NCI-H1417 treated with DMSO at 0.1 percent for 48 hours (cell line): Measurements from ENCODE around the gene AGRN.
"Not testable (repeated sequence)": the region's sequence is repeated elsewhere in the genome, so short reads cannot be mapped to it uniquely, and the experiment has no call there.

Experiments
- DNase-seq: peaks from one replicate; lab custom pipeline; 2025; lab: John Stamatoyannopoulos, UW

AGRN gene

DNA sequence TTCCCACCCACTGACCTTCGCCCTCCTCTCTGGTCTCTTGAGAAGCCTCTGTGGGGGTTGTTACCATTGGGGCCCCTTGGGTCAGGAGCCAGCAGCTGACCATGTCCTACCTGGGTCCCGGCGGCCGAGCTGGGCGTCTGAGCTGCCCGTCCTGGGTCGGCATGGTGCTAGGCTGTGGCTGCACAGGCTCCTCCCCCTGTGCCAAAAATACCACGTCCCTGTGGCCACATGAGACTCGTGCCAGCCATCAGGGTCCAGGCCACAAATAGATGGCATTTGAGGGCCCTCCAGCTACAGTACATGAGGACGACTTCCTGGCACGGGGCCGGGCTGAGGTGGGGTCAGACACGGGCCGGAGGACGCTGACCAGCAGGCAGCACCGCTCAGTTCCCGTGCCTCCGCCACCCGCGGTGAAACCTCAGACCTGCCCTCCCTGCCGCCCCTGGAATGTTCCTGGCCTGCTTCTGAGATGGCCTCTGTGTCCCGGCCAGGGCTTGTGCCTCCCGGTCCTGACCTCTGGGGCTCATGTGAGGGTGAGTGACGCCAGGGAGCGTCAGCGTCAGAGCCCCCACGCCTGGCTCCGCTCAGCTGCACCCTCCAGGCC is 37.9 kb upstream of the AGRN start, which contains the start of gene PERM1:
Gene PERM1 (minus strand): TSS at position 139 of the 604 bp plus-strand sequence. CDS start 1,064 bp downstream, outside the sequence.
- no peak for DNase-seq

GRCh38 chr1:982765-983436 is 37.0 kb upstream of the AGRN start:
- no peak for DNase-seq

GRCh38 chr1:983798-984475 is 36.0 kb upstream of the AGRN start:
- no peak for DNase-seq

DNA sequence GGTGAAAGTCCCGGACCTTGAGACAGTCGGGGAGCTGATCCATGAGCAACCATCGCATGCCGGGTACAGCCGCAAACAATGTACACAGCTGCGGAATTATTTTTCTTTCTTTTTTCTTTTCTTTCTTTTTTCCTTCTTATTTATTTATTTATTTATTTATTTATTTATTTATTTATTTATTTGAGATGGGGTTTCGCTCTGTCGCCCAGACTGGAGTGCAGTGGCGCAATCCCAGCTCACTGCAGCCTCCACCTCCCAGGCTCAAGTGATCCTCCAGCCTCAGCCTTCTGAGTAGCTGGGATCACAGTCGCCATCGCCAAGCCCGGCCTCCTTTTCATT is 35.5 kb upstream of the AGRN start:
- DNase-seq, result no peak

GRCh38 chr1:985126-985525 is 34.8 kb upstream of the AGRN start:
- DNase-seq, result no peak

- DNase-seq, result not testable (repeated sequence)
Observed at GRCh38 chr1:988061-988460, 31.9 kb upstream of the AGRN start.

DNA sequence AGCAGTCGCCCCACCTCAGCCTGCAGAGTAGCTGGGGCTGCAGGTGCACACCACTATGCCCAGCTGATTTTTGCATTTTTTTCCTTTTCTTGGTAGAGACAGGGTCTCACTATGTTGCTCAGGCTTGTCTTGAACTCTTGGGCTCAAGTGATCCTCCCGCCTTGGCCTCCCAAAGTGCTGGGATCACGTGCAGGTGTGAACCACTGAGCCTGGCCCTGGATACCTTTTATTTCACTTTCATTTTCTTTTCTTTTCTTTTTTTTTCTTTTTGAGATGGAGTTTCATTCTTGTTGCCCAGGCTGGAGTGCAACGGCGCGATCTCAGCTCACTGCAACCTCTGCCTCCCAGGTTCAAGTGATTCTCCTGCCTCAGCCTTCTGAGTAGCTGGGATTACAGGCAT is 28.6 kb upstream of the AGRN start:
- not testable (repeated sequence) for DNase-seq

GRCh38 chr1:991895-992294 is 28.0 kb upstream of the AGRN start:
- DNase-seq, result no peak

GRCh38 chr1:992362-992761 is 27.6 kb upstream of the AGRN start:
- no peak for DNase-seq

GRCh38 chr1:993379-993995 is 26.4 kb upstream of the AGRN start:
- DNase-seq, result no peak

- DNase-seq, result not testable (repeated sequence)
Observed at GRCh38 chr1:994546-994945, 25.4 kb upstream of the AGRN start.

DNA sequence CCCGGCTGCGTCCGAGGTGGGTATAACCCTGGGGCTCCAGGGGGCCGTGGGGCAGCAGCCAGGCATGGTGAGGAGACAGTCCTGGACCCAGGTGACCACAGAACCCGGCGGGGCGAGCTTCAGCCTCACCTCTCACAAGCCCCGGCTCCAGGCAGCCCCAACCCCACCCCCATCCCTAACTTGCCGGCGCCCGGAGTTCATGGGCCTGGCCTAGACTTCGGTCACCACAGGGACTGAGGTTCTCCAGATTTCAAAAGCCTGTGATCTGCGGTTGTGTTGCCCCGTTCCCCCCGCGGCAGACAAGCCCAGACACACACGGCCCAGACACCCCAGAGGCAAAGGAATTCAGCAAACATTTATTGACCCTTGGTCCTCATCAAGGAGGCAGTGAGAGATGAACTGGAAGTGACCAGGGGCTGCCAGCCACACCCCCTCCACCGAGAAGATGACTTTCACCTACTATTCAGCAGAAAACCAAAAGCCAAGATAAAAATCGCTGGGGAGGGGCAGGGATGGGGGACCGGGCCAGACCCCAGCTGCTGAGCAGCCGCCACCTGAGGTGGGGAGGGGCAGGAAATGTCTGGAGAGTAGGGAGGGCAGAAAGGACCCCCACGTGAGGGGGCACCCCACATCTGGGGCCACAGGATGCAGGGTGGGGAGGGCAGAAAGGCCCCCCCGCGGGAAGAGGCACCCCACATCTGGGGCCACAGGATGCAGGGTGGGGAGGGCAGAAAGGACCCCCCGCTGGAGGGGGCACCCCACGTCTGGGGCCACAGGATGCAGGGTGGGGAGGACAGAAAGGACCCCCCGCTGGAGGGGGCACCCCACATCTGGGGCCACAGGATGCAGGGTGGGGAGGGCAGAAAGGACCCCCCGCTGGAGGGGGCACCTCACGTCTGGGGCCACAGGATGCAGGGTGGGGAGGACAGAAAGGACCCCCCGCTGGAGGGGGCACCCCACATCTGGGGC is 24.0 kb upstream of the AGRN start:
- DNase-seq, result no peak

GRCh38 chr1:996851-997712 is 22.8 kb upstream of the AGRN start:
- no peak for DNase-seq

GRCh38 chr1:997713-997992 is 22.3 kb upstream of the AGRN start:
- DNase-seq, result no peak

- no peak for DNase-seq
Observed at GRCh38 chr1:997993-998744, 21.8 kb upstream of the AGRN start.

GRCh38 chr1:998745-998994 is 21.2 kb upstream of the AGRN start:
- DNase-seq, result no peak

DNA sequence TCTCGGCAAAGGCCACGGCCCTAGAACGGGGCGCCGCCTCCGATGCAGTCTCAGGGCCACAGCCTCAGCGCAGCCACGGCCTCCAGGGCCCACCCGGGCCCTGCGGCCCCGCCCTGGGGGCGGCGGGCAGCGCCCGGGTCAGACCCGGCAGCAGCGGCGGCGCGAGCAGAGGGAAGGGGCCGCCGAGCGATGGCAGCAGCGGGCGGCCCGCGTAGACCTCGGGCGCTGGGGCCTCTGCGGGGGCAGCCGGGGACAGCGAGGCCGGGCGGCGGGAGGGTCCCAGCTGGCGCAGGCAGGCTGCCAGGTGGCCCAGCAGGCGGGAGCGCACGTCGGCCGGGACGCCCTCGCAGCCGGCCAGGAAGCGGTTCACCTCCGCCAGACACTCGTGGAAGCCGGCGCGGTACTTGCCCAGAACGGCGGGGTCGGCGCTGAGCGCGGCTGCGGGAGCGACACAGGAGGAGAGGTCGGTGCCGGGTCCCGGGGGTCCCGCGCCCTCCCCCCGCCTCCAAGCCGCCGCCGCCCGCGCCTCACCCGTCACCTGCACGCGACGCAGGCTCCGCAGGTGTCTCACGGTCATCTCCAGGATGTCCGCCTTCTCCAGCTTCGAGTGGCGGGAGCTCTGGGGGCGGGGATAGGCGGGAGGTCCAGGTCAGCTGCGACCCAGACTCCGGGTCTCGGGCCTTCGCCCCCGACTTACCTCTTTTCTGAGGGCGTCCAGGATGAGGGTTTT is 20.8 kb upstream of the AGRN start:
- DNase-seq, result no peak

- no peak for DNase-seq
Observed at GRCh38 chr1:999725-1000356, 20.1 kb upstream of the AGRN start, which contains the start of gene HES4. TSS of gene HES4 (minus strand) at chr1:1000097. CDS start at chr1:999973, 124 bp downstream.

DNA sequence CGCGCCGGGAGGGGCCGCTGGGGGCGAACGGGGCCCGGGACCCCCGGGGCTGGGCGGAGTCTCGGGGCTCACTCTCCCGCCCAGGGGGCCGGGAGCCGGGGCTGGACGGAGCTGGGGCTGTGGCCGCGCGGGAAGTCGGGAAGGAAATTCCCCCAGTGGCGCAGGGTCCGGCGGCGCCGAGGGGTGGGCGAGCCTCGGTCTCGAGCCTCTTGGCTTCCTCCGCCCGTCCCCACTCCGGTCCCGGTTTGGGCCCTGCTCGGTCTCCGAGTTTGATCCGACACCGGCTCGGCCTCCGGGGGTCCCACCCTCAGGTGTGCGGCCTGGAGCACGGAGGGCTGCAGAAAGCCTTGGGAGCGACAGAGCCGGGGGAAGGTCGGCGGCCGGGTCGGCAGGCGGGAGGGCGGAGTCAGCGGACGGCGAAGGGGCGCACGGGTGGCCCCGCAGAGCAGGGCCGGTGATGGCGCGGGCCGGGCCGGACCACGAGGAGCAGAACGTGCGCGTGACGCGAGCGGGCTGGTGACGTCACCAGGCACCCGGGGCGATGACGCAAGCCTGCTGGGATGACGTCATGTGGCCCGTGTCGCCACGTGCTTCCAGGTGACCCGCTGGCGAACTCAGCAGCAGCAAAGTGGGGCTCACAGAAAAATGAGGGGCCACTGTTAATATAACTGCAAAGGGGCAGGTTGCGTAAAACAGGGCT is 19.4 kb upstream of the AGRN start:
- no peak for DNase-seq
